Fibroblast of lung (primary cell): ENCODE results near the gene PCSK2. TPM values are rescaled to one million over a fixed set of nuclear protein-coding genes. Genes with fewer than 3 reads are reported as not detected.
A peak's percentile ranks its signal among the peaks of the same experiment; 100 is the strongest.

Source experiments
- DNase-seq, 2 donors: peaks; one replicate each; pipeline versions ENCODE4 v3.0.0 to v3.0.0-alpha.2; 2010; ENCODE audit warnings: low read depth in 2 of 2
- H2AFZ ChIP-seq: 2 replicates; pipeline ENCODE4 v1.5.1; 2012; ENCODE audit warnings: low read length, control low read depth, inconsistent platforms
- H3K27ac ChIP-seq: 2 replicates; pipeline ENCODE4 v1.5.1; 2011; ENCODE audit warnings: low read length, control low read depth; ENCODE audit not compliant: insufficient read depth
- H3K27me3 ChIP-seq: 2 replicates; pipeline ENCODE4 v1.5.1; 2011; ENCODE audit warnings: mild to moderate bottlenecking, low read length; ENCODE audit not compliant: control insufficient read depth, insufficient read depth
- H3K36me3 ChIP-seq: 2 replicates; pipeline ENCODE4 v1.5.1; 2011; ENCODE audit warnings: low read length; ENCODE audit not compliant: control insufficient read depth, insufficient read depth
- H3K4me1 ChIP-seq: 2 replicates; pipeline ENCODE4 v1.5.1; 2011; ENCODE audit warnings: low read length; ENCODE audit not compliant: control insufficient read depth, insufficient read depth; ENCODE audit errors: extremely low read depth
- H3K4me2 ChIP-seq: 2 replicates; pipeline ENCODE4 v1.5.1; 2011; ENCODE audit warnings: low read length, control low read depth; ENCODE audit not compliant: insufficient read depth; ENCODE audit errors: extremely low read depth
- H3K4me3 ChIP-seq, 4 experiments: fragments of 200-600 bp in 1 of 4; sonication (generic) in 1 of 4; replicated peaks in 1 of 4; 2 replicates each; pipeline ENCODE4 v1.5.1; 2011 to 2016; ENCODE audit warnings: low read length in 4 of 4, low read depth in 3 of 4, mild to moderate bottlenecking in 3 of 4, control low read depth in 2 of 4, inconsistent platforms in 1 of 4, mixed read lengths in 1 of 4; ENCODE audit not compliant: insufficient read depth in 1 of 4; ENCODE audit errors: control extremely low read depth in 1 of 4
- H3K79me2 ChIP-seq: 2 replicates; pipeline ENCODE4 v1.5.1; 2012; ENCODE audit warnings: mild to moderate bottlenecking, low read length, inconsistent platforms; ENCODE audit not compliant: control insufficient read depth, insufficient read depth
- H3K9ac ChIP-seq: 2 replicates; pipeline ENCODE4 v1.5.1; 2011; ENCODE audit warnings: mild to moderate bottlenecking, low read length, control low read depth; ENCODE audit not compliant: insufficient read depth
- H3K9me3 ChIP-seq: 2 replicates; pipeline ENCODE4 v1.5.1; 2012; ENCODE audit warnings: low read depth, low read length; ENCODE audit not compliant: control insufficient read depth, insufficient read depth
- H4K20me1 ChIP-seq: 2 replicates; pipeline ENCODE4 v1.5.1; 2011; ENCODE audit warnings: low read length; ENCODE audit not compliant: control insufficient read depth, insufficient read depth; ENCODE audit errors: extremely low read depth
- EZH2 ChIP-seq: IDR thresholded peaks from 2 replicates; pipeline ENCODE4 v1.5.1; 2012; ENCODE audit warnings: low read length, control low read depth, mild to moderate bottlenecking; ENCODE audit errors: missing control alignments
- polyA plus RNA-seq, 2 donors: library from polyadenylated mRNA; depleted of rRNA in 1 of 2; stranded (reverse) in 1 of 2; unstranded in 1 of 2; fragments of >200 nt; gene quantifications; 2 replicates each; pipeline ENCODE4 v1.2.1, GENCODE V29; 2011 to 2012; ENCODE audit warnings: missing spikeins in 1 of 2
- total RNA-seq: library from RNA; depleted of rRNA; stranded (reverse); fragments of >200 nt; gene quantifications from 2 replicates; pipeline ENCODE4 v1.2.1, GENCODE V29; 2014
- TF ChIP-seq, protein P1 (sequence below), 2 donors: IDR thresholded peaks in 1 of 2; conservative IDR thresholded peaks in 1 of 2; 1 replicate in 1 of 2; 2 replicates in 1 of 2; pipeline ENCODE4 v1.5.1; 2011 to 2012; ENCODE audit warnings: low read length in 2 of 2, control low read depth in 1 of 2, inconsistent platforms in 1 of 2, low read depth in 1 of 2, mild to moderate bottlenecking in 1 of 2

Gene PCSK2
- total and polyA plus RNA-seq, 2 donors (not counting 1 experiment from before 2014, with no cell fraction given) = under 0.01 to 1.2 TPM

DNA sequence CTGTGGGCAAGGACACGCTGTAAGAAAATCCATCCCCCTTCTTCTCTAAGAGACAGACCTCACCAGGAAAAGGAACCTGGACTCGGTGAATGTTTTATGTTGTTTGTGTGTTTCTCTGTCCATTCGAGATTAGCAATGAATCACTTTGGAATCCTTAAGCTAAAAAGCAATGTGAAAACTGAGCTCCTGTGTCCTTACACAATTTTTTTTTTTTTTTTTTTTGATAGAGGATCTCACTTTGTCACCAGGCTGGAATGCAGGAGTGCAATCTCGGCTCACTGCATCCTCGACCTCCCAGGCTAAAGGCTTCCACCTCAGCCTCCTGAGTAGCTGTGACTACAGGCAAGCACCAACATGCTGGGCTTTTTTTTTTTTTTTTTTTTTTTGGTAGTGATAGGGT, 272.2 kb downstream of the PCSK2 start:
- H3K36me3 ChIP-seq = no peaks in the 10 kb centered on the region
- peaks cover 2% of the 10 kb centered on the region for H3K27me3 ChIP-seq
- no peak for TF ChIP-seq EZH2
- TF ChIP-seq, protein P1, sequence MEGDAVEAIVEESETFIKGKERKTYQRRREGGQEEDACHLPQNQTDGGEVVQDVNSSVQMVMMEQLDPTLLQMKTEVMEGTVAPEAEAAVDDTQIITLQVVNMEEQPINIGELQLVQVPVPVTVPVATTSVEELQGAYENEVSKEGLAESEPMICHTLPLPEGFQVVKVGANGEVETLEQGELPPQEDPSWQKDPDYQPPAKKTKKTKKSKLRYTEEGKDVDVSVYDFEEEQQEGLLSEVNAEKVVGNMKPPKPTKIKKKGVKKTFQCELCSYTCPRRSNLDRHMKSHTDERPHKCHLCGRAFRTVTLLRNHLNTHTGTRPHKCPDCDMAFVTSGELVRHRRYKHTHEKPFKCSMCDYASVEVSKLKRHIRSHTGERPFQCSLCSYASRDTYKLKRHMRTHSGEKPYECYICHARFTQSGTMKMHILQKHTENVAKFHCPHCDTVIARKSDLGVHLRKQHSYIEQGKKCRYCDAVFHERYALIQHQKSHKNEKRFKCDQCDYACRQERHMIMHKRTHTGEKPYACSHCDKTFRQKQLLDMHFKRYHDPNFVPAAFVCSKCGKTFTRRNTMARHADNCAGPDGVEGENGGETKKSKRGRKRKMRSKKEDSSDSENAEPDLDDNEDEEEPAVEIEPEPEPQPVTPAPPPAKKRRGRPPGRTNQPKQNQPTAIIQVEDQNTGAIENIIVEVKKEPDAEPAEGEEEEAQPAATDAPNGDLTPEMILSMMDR (conservative IDR thresholded peaks at IDR 0.05 in 1 of 2, IDR thresholded peaks at IDR 0.05 in 1 of 2; ENCODE audit: low read depth in 1 of 2, low read length in 2 of 2) = no peak
- H3K9me3 ChIP-seq = no peaks in the 10 kb centered on the region
- H3K9ac ChIP-seq = no peak overlapping the region
- H3K4me3 ChIP-seq = no peak overlapping the region
- no peaks in the 10 kb centered on the region for H3K4me1 ChIP-seq
- no peak overlapping the region for H3K27ac ChIP-seq
- H2AFZ ChIP-seq = no peak overlapping the region
- H3K4me2 ChIP-seq = no peak overlapping the region
- H3K79me2 ChIP-seq = no peaks in the 10 kb centered on the region
- no peaks in the 10 kb centered on the region for H4K20me1 ChIP-seq
- DNase-seq = peak in 1 of 2 donors; percentile 28

DNA sequence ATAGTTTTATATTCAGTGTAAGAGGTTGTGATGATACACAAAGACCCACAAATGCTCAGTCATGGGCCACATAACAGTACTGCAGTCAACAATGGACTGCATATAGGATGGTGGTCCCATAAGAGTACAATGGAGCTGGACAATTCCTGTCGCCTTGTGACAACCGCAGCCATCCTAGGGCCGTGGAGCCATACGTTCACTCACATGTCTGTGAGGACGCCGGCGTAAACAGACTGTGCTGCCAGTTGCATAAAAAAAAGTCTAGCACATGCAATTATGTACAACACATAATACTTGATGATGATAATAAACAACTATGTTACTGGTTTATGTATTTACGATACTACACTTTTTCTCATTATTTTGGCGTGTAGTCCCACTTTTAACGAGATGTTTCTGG, 273.4 kb downstream of the PCSK2 start:
- peaks cover 2% of the 10 kb centered on the region for H3K27me3 ChIP-seq
- no peak for DNase-seq
- H3K9ac ChIP-seq = no peak overlapping the region
- H3K27ac ChIP-seq = no peak overlapping the region
- H3K4me2 ChIP-seq = no peak overlapping the region
- no peaks in the 10 kb centered on the region for H4K20me1 ChIP-seq
- H3K4me1 ChIP-seq = peaks cover 3% of the 10 kb centered on the region
- no peak overlapping the region for H2AFZ ChIP-seq
- no peaks in the 10 kb centered on the region for H3K36me3 ChIP-seq
- H3K4me3 ChIP-seq = no peak overlapping the region
- H3K9me3 ChIP-seq = no peaks in the 10 kb centered on the region
- TF ChIP-seq, protein P1 (conservative IDR thresholded peaks at IDR 0.05 in 1 of 2, IDR thresholded peaks at IDR 0.05 in 1 of 2; ENCODE audit: low read depth in 1 of 2, low read length in 2 of 2) = no peak
- no peak for TF ChIP-seq EZH2
- H3K79me2 ChIP-seq = no peaks in the 10 kb centered on the region

DNA sequence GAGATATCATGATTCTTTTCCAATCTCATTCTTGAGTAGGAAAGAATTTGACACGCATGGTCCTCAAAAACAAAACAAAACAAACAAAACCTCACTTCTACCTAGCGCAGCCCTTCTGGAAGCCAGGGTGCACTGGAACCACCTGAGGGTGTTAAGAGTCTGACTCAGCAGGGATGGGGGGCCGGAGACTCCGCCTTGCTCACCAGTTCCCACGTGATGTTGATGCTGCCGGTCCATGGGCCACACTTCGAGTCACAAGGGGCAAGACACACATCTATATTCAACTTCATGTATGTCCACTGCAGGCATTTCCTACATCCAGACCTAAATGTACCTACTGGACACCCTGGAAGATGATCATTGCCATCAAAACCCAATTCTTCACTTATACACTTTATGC, 274.0 kb downstream of the PCSK2 start:
- H3K27ac ChIP-seq = no peak overlapping the region
- DNase-seq = no peak
- no peak for TF ChIP-seq EZH2
- TF ChIP-seq, protein P1 (conservative IDR thresholded peaks at IDR 0.05 in 1 of 2, IDR thresholded peaks at IDR 0.05 in 1 of 2; ENCODE audit: low read depth in 1 of 2, low read length in 2 of 2) = no peak

More for the DNA sequence above, 274.0 kb downstream of the PCSK2 start:
- Histone ChIP-seq H3K4me2 (no peak overlapping the region), H3K4me3 (no peak overlapping the region), H3K36me3 (no peaks in the 10 kb centered on the region), H3K9ac (no peak overlapping the region), H3K79me2 (no peaks in the 10 kb centered on the region), H2AFZ (no peak overlapping the region), H4K20me1 (no peaks in the 10 kb centered on the region), H3K4me1 (peaks cover 6% of the 10 kb centered on the region), H3K27me3 (peaks cover 2% of the 10 kb centered on the region), H3K9me3 (no peaks in the 10 kb centered on the region)
